Mucosa of descending colon (tissue), 3 donors: ENCODE data around the gene CLEC2D. TPM values are rescaled to one million over a fixed set of nuclear protein-coding genes. Genes with fewer than 3 reads are reported as not detected.

Experiments
- ATAC-seq: fragments of 200-7000 bp; cut with Tn5 transposase; one replicate; pipeline ENCODE4 v1.9.1; 2020; ENCODE audit warnings: mild to moderate bottlenecking, moderate library complexity
- DNase-seq, 3 donors: peaks; one replicate each; pipeline ENCODE4 v3.0.0-alpha.2; 2020
- H3K36me3 ChIP-seq: fragments of 200-600 bp; one replicate; pipeline ENCODE4 v1.8.0; 2021; ENCODE audit warnings: low read depth, mild to moderate bottlenecking
- H3K4me1 ChIP-seq: fragments of 200-600 bp; one replicate; pipeline ENCODE4 v1.8.0; 2021; ENCODE audit warnings: low read depth, mild to moderate bottlenecking
- H3K4me3 ChIP-seq: fragments of 200-600 bp; one replicate; pipeline ENCODE4 v1.8.0; 2021; ENCODE audit warnings: mild to moderate bottlenecking
- H3K9me3 ChIP-seq: fragments of 200-600 bp; one replicate; pipeline ENCODE4 v1.8.0; 2021; ENCODE audit warnings: mild to moderate bottlenecking
- CTCF ChIP-seq: fragments of 200-600 bp; IDR thresholded peaks from one replicate; pipeline ENCODE4 v1.8.0; 2022; ENCODE audit warnings: antibody characterized with exemption, mild to moderate bottlenecking
- intact Hi-C, 2 donors: fragments of 100-400 bp; cut with DNase I in 1 of 2; cut with micrococcal nuclease in 1 of 2; formaldehyde crosslinking; loops; one replicate each; pipeline versions ENCODE4 v1.11.0 to v1.11.1; 2022; cut with DNase I, micrococcal nuclease
- total RNA-seq, 3 donors: library from RNA; stranded (reverse); fragmentation: NEBNext Ultra II Directional in 2 of 3; extraction: Animal tissue kit (Norgen Biotek cat#: 25700) in 2 of 3; gene quantifications; one replicate each; pipeline versions ENCODE4 v1.2.1 to v1.2.4, GENCODE V29; 2021 to 2023
- donor health status: DM: no; HTN: no; CAD: no; lungs with moderate emphysema.
- donor health status: DM: no; HTN: no; CAD: no.
- donor health status: DM: no; HTN: yes; CAD: no.

Gene CLEC2D
- total RNA-seq, 3 donors from 2014 or later: 7.1 to 10.1 (median 7.2) TPM

- H3K4me3 ChIP-seq: no peak overlapping the region
- no peaks in the 10 kb centered on the region for H3K9me3 ChIP-seq
- TF ChIP-seq CTCF: no peak
- DNase-seq: no peak
- intact Hi-C loops: loop anchor here in 1 of 2 donors (10.0 kb wide), 1 partner anchor 71 kb away; no protein-coding TSS in a partner anchor
- no peaks in the 10 kb centered on the region for H3K4me1 ChIP-seq
- H3K36me3 ChIP-seq: no peaks in the 10 kb centered on the region
- no peak for ATAC-seq
Observed at GRCh38 chr12:9706086-9706685, 36.7 kb downstream of the CLEC2D start.

GRCh38 chr12:9707356-9707755 is 37.8 kb downstream of the CLEC2D start:
- ATAC-seq (peak; percentile 59), DNase-seq (peak in 1 of 3 donors; percentile 54)
- intact Hi-C loops: loop anchor here in 1 of 2 donors (10.0 kb wide), 1 partner anchor 73 kb away; no protein-coding TSS in a partner anchor
- Histone ChIP-seq H3K4me1 (no peaks in the 10 kb centered on the region), H3K4me3 (no peak overlapping the region), H3K9me3 (no peaks in the 10 kb centered on the region), H3K36me3 (no peaks in the 10 kb centered on the region)
- no peak for TF ChIP-seq CTCF

- H3K4me3 ChIP-seq: no peak overlapping the region
- peak; percentile 85 for ATAC-seq
- intact Hi-C loops: loop anchor here (2.0 to 10.0 kb wide), 2 partner anchors 73 kb away; no protein-coding TSS in a partner anchor
Observed at GRCh38 chr12:9707864-9708808, 38.6 kb downstream of the CLEC2D start.

GRCh38 chr12:9708853-9709252 is 39.3 kb downstream of the CLEC2D start:
- intact Hi-C loops: loop anchor here (2.0 to 10.0 kb wide), 2 partner anchors 74 kb away; no protein-coding TSS in a partner anchor
- no peaks in the 10 kb centered on the region for H3K36me3 ChIP-seq
- DNase-seq: no peak
- no peak for ATAC-seq
- no peaks in the 10 kb centered on the region for H3K4me1 ChIP-seq
- no peak overlapping the region for H3K4me3 ChIP-seq
- H3K9me3 ChIP-seq: no peaks in the 10 kb centered on the region
- no peak for TF ChIP-seq CTCF

More at GRCh38 chr12:9707864-9708808, 38.6 kb downstream of the CLEC2D start:
- Histone ChIP-seq H3K36me3 (no peaks in the 10 kb centered on the region), H3K9me3 (no peaks in the 10 kb centered on the region), H3K4me1 (no peaks in the 10 kb centered on the region)
- DNase-seq: peak; percentile 41 to 69 (median 54)
- TF ChIP-seq CTCF: peak; percentile 56

GRCh38 chr12:9710584-9711375 is 41.3 kb downstream of the CLEC2D start:
- Histone ChIP-seq H3K9me3 (no peaks in the 10 kb centered on the region), H3K36me3 (no peaks in the 10 kb centered on the region), H3K4me1 (no peaks in the 10 kb centered on the region), H3K4me3 (no peak overlapping the region)
- ATAC-seq: no peak
- intact Hi-C loops: no loop called here
- TF ChIP-seq CTCF: no peak
- DNase-seq: no peak
